Measurements from ENCODE around the gene CHST7.
A peak's percentile ranks its signal among the peaks of the same experiment; 100 is the strongest.

CHST7 gene

GRCh38 chrX:46573892-46574773, 568 bp downstream of the CHST7 start:
- no peak for DNase-seq (ENCODE audit: low read depth)

- DNase-seq (ENCODE audit: low read depth), result no peak
Measured at GRCh38 chrX:46574774-46575381, 1.3 kb downstream of the CHST7 start.

- DNase-seq (ENCODE audit: low read depth), result no peak
Measured at GRCh38 chrX:46575586-46575985, 2.0 kb downstream of the CHST7 start.

GRCh38 chrX:46575991-46576392, 2.4 kb downstream of the CHST7 start:
- no peak for DNase-seq (ENCODE audit: low read depth)

- no peak for DNase-seq (ENCODE audit: low read depth)
Measured at GRCh38 chrX:46576458-46576857, 2.9 kb downstream of the CHST7 start.

GRCh38 chrX:46577221-46578005, 3.8 kb downstream of the CHST7 start:
- DNase-seq (ENCODE audit: low read depth), result no peak

- no peak for DNase-seq (ENCODE audit: low read depth)
Measured at GRCh38 chrX:46579250-46579649, 5.7 kb downstream of the CHST7 start.

- no peak for DNase-seq (ENCODE audit: low read depth)
Measured at GRCh38 chrX:46580613-46581012, 7.0 kb downstream of the CHST7 start.

GRCh38 chrX:46582325-46582724, 8.8 kb downstream of the CHST7 start:
- no peak for DNase-seq (ENCODE audit: low read depth)

- peak; percentile 43 for DNase-seq (ENCODE audit: low read depth)
Measured at GRCh38 chrX:46582966-46583365, 9.4 kb downstream of the CHST7 start.

GRCh38 chrX:46584736-46585135, 11.2 kb downstream of the CHST7 start:
- no peak for DNase-seq (ENCODE audit: low read depth)

- no peak for DNase-seq (ENCODE audit: low read depth)
Measured at GRCh38 chrX:46587158-46587557, 13.6 kb downstream of the CHST7 start.

GRCh38 chrX:46587753-46588171, 14.2 kb downstream of the CHST7 start:
- no peak for DNase-seq (ENCODE audit: low read depth)

GRCh38 chrX:46588263-46588662, 14.7 kb downstream of the CHST7 start:
- DNase-seq (ENCODE audit: low read depth), result no peak

- DNase-seq (ENCODE audit: low read depth), result peak; percentile 43
Measured at GRCh38 chrX:46589977-46590723, 16.6 kb downstream of the CHST7 start.

- no peak for DNase-seq (ENCODE audit: low read depth)
Measured at GRCh38 chrX:46595084-46595483, 21.5 kb downstream of the CHST7 start.

GRCh38 chrX:46597208-46597607, 23.6 kb downstream of the CHST7 start:
- no peak for DNase-seq (ENCODE audit: low read depth)

GRCh38 chrX:46597771-46598170, 24.2 kb downstream of the CHST7 start:
- DNase-seq (ENCODE audit: low read depth), result no peak

- no peak for DNase-seq (ENCODE audit: low read depth)
Measured at GRCh38 chrX:46599051-46599560, 25.5 kb downstream of the CHST7 start.

- DNase-seq (ENCODE audit: low read depth), result peak; percentile 35
Measured at GRCh38 chrX:46601283-46601682, 27.7 kb downstream of the CHST7 start.

GRCh38 chrX:46602468-46603102, 29.0 kb downstream of the CHST7 start:
- DNase-seq (ENCODE audit: low read depth), result no peak

All from fibroblast of the conjunctiva (primary cell).